Panc1 (cell line): Measurements from ENCODE around the gene EIF4ENIF1. TPM values are rescaled to one million over a fixed set of nuclear protein-coding genes. Genes with fewer than 3 reads are reported as not detected.

Experiments
- ATAC-seq: fragments of 200-7000 bp; cut with Tn5 transposase; 2 replicates; pipeline ENCODE4 v1.9.1; 2020; ENCODE audit warnings: mild to moderate bottlenecking, moderate library complexity
- BruUV-seq: library from RNA; stranded (reverse); fragments of 400-500 nt; replicated peaks from 2 replicates; lab custom pipeline; 2021; lab: Mats Ljungman, UMichigan
- CTCF ChIA-PET: fragments of 300-600 bp; sonication (Branson Sonifier 250); formaldehyde crosslinking; loops from one replicate; lab custom pipeline; 2022; ENCODE audit warnings: antibody characterized with exemption; lab: Charles Lee
- POLR2A ChIA-PET: fragments of 300-600 bp; sonication (Branson Sonifier 250); formaldehyde crosslinking; loops from one replicate; lab custom pipeline; 2022; ENCODE audit warnings: antibody characterized with exemption; lab: Charles Lee
- DNase-seq: peaks from one replicate; pipeline ENCODE4 v3.0.0-alpha.2; 2010; ENCODE audit warnings: low read depth, low spot score
- H3K27ac ChIP-seq: 2 replicates; pipeline ENCODE4 v1.5.1; 2011; ENCODE audit warnings: mild to moderate bottlenecking, low read length, inconsistent platforms
- H3K27me3 ChIP-seq: fragments of 200-500 bp; sonication (Bioruptor generic); 2 replicates; pipeline ENCODE4 v1.6.0; 2014; ENCODE audit warnings: low read length, inconsistent platforms; ENCODE audit not compliant: control insufficient read depth, insufficient read depth
- H3K36me3 ChIP-seq: fragments of 200-500 bp; sonication (Bioruptor generic); 2 replicates; pipeline ENCODE4 v1.5.1; 2014; ENCODE audit warnings: inconsistent platforms, mild to moderate bottlenecking, low read length, moderate library complexity; ENCODE audit not compliant: control insufficient read depth, insufficient read depth
- H3K4me1 ChIP-seq: 2 replicates; pipeline ENCODE4 v1.5.1; 2011; ENCODE audit warnings: inconsistent platforms, mild to moderate bottlenecking, low read length, moderate library complexity; ENCODE audit not compliant: control insufficient read depth, insufficient read depth
- H3K4me3 ChIP-seq, 2 experiments: 2 replicates each; pipeline ENCODE4 v1.5.1; 2011 to 2012; ENCODE audit warnings: low read depth in 2 of 2, low read length in 2 of 2, mild to moderate bottlenecking in 2 of 2, inconsistent platforms in 1 of 2, moderate library complexity in 1 of 2
- H3K9me3 ChIP-seq: fragments of 200-500 bp; sonication (Bioruptor generic); 2 replicates; pipeline ENCODE4 v1.5.1; 2014; ENCODE audit warnings: low read depth, mild to moderate bottlenecking, inconsistent platforms, low read length, moderate library complexity; ENCODE audit not compliant: control insufficient read depth, insufficient read depth
- CTCF ChIP-seq: fragments of 450-650 bp; IDR thresholded peaks from 2 replicates; pipeline ENCODE4 v1.5.1; 2017; ENCODE audit warnings: mild to moderate bottlenecking
- POLR2AphosphoS5 ChIP-seq: IDR thresholded peaks from 2 replicates; pipeline ENCODE4 v1.6.1; 2012; ENCODE audit warnings: mild to moderate bottlenecking, low read depth, low read length, moderate library complexity
- REST ChIP-seq, 2 experiments: IDR thresholded peaks; 2 replicates each; pipeline ENCODE4 v1.6.1; 2011 to 2012; ENCODE audit warnings: low read depth in 2 of 2, control low read depth in 1 of 2, low read length in 1 of 2, mild to moderate bottlenecking in 1 of 2, moderate library complexity in 1 of 2; ENCODE audit not compliant: insufficient read depth in 1 of 2
- SIN3A ChIP-seq: IDR thresholded peaks from 2 replicates; pipeline ENCODE4 v1.6.1; 2012; ENCODE audit warnings: low read depth, mild to moderate bottlenecking, low read length, moderate library complexity, borderline replicate concordance; ENCODE audit not compliant: insufficient read depth
- TCF7L2 ChIP-seq: IDR thresholded peaks from 2 replicates; pipeline ENCODE4 v1.6.1; 2011; ENCODE audit warnings: mild to moderate bottlenecking, low read depth, low read length, inconsistent platforms
- in situ Hi-C: cut with HindIII; loops from 2 replicates; pipeline ENCODE4 v1.10.0; 2016; ENCODE audit warnings: low sequenced_read_pairs, low pct_unique_long_range_greater_than_20kb
- intact Hi-C: fragments of 100-400 bp; cut with micrococcal nuclease; formaldehyde crosslinking; loops from one replicate; pipeline ENCODE4 v1.10.0; 2022; ENCODE audit not compliant: unreplicated experiment
- total RNA-seq: library from RNA; stranded (reverse); gene quantifications from one replicate; pipeline ENCODE4 v1.2.1, GENCODE V29; 2021; ENCODE audit not compliant: unreplicated experiment

The EIF4ENIF1 gene
- total RNA-seq, 1 experiment from 2014 or later: 23.3 TPM

GRCh38 chr22:31441652-31442051 is 48.0 kb downstream of the EIF4ENIF1 start:
- CTCF ChIA-PET: no interaction called here
- H3K9me3 ChIP-seq: no peaks in the 10 kb centered on the region
- H3K4me3 ChIP-seq: no peak overlapping the region
- H3K4me1 ChIP-seq: no peaks in the 10 kb centered on the region
- DNase-seq (no peak), ATAC-seq (no peak)
- H3K36me3 ChIP-seq: peaks cover 16% of the 10 kb centered on the region
- BruUV-seq: no TSS peak
- no peaks in the 10 kb centered on the region for H3K27me3 ChIP-seq
- TF ChIP-seq REST (IDR thresholded peaks at IDR 0.05; ENCODE audit: insufficient read depth in 1 of 2, low read depth in 2 of 2, low read length in 1 of 2): no peak
- no peak for TF ChIP-seq POLR2AphosphoS5
- TF ChIP-seq TCF7L2: no peak
- TF ChIP-seq SIN3A: no peak
- no peak for TF ChIP-seq CTCF
- in situ Hi-C loops (no loop called here), intact Hi-C loops (no loop called here)
- no peak overlapping the region for H3K27ac ChIP-seq
- POLR2A ChIA-PET: no interaction called here

GRCh38 chr22:31440681-31441080 is 49.0 kb downstream of the EIF4ENIF1 start:
- no peaks in the 10 kb centered on the region for H3K4me1 ChIP-seq
- no peak overlapping the region for H3K27ac ChIP-seq
- ChIA-PET CTCF (interaction anchor here (1.0 kb wide), 1 partner anchor 11 kb away, joined by 3 read pairs; no protein-coding TSS in a partner anchor), POLR2A (no interaction called here)
- H3K4me3 ChIP-seq: no peak overlapping the region
- in situ Hi-C loops (no loop called here), intact Hi-C loops (no loop called here)
- H3K36me3 ChIP-seq: peaks cover 16% of the 10 kb centered on the region
- no peak for TF ChIP-seq POLR2AphosphoS5
- no peak for TF ChIP-seq SIN3A
- no peak for TF ChIP-seq CTCF
- no peak for TF ChIP-seq TCF7L2
- TF ChIP-seq REST (IDR thresholded peaks at IDR 0.05; ENCODE audit: insufficient read depth in 1 of 2, low read depth in 2 of 2, low read length in 1 of 2): no peak
- H3K27me3 ChIP-seq: no peaks in the 10 kb centered on the region
- no peaks in the 10 kb centered on the region for H3K9me3 ChIP-seq
- no peak for DNase-seq
- no peak for ATAC-seq
- no TSS peak for BruUV-seq
